GM18951 (cell line): ENCODE results near the gene ZNF709.
"Not testable (repeated sequence)": the region's sequence is repeated elsewhere in the genome, so short reads cannot be mapped to it uniquely, and the experiment has no call there.

ENCODE experiments used
- POLR2A ChIP-seq: IDR thresholded peaks from 4 replicates; pipeline ENCODE4 v1.6.1; 2011; ENCODE audit warnings: mild to moderate bottlenecking; ENCODE audit not compliant: insufficient read length, insufficient read depth; ENCODE audit errors: extremely low read depth
- in situ Hi-C: fragments of 300-500 bp; cut with MboI; formaldehyde crosslinking; loops from one replicate; pipeline ENCODE4 v1.12.0; 2022; ENCODE audit warnings: low sequenced_read_pairs, mixed read lengths, inconsistent platforms; ENCODE audit not compliant: unreplicated experiment

ZNF709 gene

DNA sequence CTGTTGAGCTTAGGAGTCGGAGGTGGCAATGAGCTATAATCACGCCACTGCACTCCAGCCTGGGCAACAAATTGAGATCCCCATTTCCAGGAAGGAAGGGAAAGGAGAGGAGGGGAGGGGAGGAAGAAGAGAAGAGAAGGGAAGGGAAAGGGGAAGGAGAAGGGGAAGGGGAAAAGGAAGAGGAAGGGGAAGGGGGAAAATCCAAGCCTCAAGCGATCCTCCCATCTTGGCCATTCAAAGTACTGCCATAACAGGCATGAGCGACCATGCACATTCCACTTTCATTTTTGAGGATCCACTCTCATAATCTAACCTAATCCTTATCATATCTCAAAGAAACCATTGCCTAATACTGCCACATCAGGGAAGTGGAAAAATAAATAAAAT, 58.7 kb downstream of the ZNF709 start:
- TF ChIP-seq POLR2A, result no peak
- in situ Hi-C loops, result no loop called here

DNA sequence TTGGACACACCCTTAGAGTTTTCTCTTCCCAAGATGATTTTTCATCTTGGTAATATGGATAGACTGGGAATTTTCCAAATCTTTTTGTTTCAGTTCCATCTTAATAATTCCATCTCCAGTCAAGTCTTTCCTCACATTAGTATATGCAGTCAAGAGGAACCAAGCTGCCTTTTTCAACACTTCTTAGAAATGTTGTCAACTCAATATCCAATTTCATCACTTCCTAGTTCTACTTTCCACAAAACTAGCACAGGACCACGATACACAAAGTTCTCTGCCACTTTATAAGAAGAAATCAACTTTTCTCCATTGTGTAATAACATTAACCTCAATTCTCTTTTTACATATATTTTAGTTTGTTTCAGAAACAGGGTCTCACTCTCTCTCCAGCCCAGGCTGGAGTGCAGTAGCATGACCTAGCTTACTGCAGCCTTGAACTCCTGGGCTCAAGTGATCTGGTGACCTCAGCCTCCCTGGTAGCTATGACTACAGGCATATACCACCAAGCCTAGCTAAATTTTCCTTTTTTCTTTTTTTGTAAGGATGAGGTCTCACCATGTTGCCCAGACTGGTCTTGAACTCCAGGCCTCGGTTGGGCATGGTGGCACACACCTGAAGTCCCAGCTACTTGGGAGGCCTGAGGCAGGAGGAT, 59.3 kb downstream of the ZNF709 start:
- no peak for TF ChIP-seq POLR2A
- in situ Hi-C loops, result no loop called here

DNA sequence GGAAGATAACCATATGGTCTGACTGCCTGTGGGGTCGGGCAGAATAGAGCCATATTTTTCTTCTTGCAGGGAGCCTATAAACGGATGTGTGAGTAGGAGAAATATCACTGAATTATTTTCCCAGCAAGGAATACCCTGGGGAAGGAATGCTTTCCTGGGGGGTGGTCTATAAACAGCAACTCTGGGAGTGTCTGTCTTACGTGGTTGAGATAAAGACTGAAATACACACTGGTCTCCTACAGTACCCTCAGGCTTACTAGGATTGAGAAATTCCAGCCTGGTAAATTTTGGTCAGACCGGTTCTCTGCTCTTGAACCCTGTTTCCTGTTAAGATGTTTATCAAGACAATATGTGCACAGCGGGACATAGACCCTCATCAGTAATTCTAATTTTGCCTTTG, 67.3 kb downstream of the ZNF709 start:
- in situ Hi-C loops, result not testable (repeated sequence)

DNA sequence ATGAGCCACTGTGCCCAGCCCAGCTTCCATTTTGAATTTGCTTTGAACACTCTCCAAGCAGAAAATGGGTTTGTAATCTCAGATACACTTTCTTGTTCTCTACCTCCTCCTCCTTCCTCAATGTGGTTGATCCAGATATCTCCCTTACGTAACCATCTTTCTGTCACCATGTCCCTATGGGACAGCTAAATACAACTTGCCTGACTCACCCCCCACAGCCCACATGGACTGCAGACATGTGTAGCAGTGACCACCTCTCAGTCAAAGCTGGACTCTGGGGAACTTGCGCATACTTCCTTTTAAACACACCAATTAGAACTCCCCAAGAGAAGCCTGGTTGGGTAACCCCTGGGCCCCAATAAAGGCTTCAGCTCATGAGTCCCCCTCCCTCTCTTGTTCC, 72.7 kb downstream of the ZNF709 start:
- in situ Hi-C loops, result no loop called here
- TF ChIP-seq POLR2A, result no peak
